HL-60 (cell line): ENCODE measurements around the gene SRGAP2C.
"Not testable (repeated sequence)": the region's sequence is repeated elsewhere in the genome, so short reads cannot be mapped to it uniquely, and the experiment has no call there.

ENCODE experiments used
- DNase-seq, 2 experiments: peaks; one replicate each; pipeline ENCODE4 v3.0.0-alpha.2; 2010 to 2020; ENCODE audit warnings: low read depth in 1 of 2, low spot score in 1 of 2
- H3K27ac ChIP-seq: fragments of 250-450 bp; sonication (Bioruptor Pico); replicated peaks from 2 replicates; pipeline ENCODE4 v1.5.1; 2020; ENCODE audit warnings: mild to moderate bottlenecking, moderate library complexity
- H3K27me3 ChIP-seq: fragments of 250-450 bp; sonication (Bioruptor Pico); 2 replicates; pipeline ENCODE4 v1.5.1; 2021; ENCODE audit warnings: mild to moderate bottlenecking, moderate library complexity; ENCODE audit not compliant: insufficient read depth, poor library complexity, severe bottlenecking
- H3K4me3 ChIP-seq: replicated peaks from 2 replicates; pipeline ENCODE4 v1.5.1; 2011; ENCODE audit warnings: mild to moderate bottlenecking, control low read depth, low read length; ENCODE audit not compliant: insufficient read depth

The SRGAP2C gene

DNA sequence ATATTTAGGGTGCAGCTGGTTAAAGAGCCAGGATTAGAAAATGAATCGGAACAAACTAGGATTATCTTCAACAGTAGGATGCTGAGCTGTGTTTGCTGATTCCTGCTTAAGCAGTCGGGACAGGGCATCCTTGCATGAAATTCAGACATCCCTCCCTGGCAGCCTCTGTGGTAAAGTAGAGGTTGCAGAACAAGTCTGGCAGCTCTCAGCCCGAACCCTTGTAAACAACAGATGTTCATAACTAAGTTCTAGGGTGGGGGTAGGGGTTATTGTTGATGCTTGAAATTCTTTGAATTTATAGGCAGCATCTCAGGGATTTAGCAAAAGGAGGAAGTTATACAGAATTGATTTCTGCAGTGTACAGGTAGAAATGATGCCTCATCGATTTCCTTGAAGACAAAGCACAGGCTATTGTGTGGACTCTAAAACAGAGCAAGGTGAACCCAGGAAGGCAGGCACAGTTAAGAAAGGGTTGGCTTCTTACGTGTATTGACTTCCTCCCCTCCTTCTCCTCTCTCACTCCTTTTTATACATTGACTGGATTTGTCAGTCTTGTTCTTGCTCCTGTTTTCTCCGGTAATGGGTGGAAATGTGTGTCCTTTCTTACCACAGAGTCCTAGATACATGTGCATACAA, 114.9 kb downstream of the SRGAP2C start:
- not testable (repeated sequence) for H3K4me3 ChIP-seq, DNase-seq, H3K27me3 ChIP-seq, H3K27ac ChIP-seq

GRCh38 chr1:121301876-121302275, 117.1 kb downstream of the SRGAP2C start:
- DNase-seq, H3K27me3 ChIP-seq, H3K4me3 ChIP-seq, H3K27ac ChIP-seq: not testable (repeated sequence)

- not testable (repeated sequence) for H3K27me3 ChIP-seq, H3K4me3 ChIP-seq, H3K27ac ChIP-seq, DNase-seq
Observed at GRCh38 chr1:121307759-121308158, 123.0 kb downstream of the SRGAP2C start.

DNA sequence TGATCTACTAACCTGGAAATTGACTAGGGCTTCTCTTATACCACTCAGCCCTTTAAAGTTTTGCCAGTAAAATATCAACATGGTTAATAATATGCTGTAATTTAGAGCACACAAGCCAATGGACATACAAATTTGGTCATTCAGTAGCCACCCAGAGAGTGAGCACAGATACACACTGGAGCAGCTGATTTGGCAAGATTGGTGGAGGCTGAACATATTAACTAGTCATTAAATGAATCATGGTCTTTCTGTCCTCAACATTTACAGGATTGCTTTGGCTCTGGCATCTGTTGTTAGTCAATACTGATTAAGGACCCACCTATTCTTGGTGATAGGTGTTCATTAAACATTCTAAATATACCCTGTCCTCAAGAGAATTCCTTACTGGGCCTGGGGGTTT, 130.7 kb downstream of the SRGAP2C start:
- DNase-seq = not testable (repeated sequence)

DNA sequence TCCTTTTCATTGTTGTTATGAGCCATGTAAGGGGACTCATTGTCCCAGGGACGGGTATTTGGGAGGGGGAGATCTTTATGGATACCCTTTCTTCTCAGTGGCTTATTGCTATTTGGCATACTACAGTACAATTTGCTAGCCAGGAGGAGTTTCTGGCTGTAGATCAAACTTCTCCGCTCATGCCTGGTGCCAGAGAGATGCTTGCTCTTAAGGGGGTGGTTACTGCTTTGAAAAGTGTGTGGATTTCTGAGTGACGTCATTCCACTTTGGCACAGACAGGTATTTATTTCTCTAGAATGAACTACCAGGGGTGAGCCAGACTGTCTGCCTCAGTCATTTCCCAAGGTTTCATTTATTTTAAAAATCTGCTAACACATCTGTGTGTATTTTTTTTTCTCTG, 131.3 kb downstream of the SRGAP2C start:
- H3K27me3 ChIP-seq, H3K27ac ChIP-seq, DNase-seq, H3K4me3 ChIP-seq: not testable (repeated sequence)

More for the DNA sequence above, 130.7 kb downstream of the SRGAP2C start:
- not testable (repeated sequence) for H3K27ac ChIP-seq, H3K4me3 ChIP-seq, H3K27me3 ChIP-seq

GRCh38 chr1:121317491-121318468, 133.0 kb downstream of the SRGAP2C start:
- not testable (repeated sequence) for DNase-seq, H3K27ac ChIP-seq, H3K27me3 ChIP-seq, H3K4me3 ChIP-seq

DNA sequence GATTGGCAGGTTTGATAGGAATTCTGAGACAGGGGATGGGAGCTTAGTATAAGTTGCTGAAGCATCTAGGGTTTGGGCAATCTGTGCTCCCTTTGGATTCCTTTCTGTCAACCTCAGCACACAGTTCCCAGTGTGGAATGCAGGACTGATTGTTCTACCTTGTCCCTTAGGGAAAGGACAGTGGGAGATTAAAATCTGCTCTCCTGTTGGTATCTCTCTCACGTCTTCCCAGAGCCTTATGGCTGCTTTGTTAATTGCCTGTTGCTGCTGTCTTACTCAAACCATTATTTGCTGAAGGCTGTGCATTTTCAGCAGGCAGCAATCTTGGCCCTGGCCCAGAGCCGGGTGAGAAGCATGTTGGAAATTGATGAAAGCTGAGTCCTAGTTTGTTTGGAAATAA, 133.9 kb downstream of the SRGAP2C start:
- not testable (repeated sequence) for H3K27ac ChIP-seq, DNase-seq, H3K27me3 ChIP-seq, H3K4me3 ChIP-seq

DNA sequence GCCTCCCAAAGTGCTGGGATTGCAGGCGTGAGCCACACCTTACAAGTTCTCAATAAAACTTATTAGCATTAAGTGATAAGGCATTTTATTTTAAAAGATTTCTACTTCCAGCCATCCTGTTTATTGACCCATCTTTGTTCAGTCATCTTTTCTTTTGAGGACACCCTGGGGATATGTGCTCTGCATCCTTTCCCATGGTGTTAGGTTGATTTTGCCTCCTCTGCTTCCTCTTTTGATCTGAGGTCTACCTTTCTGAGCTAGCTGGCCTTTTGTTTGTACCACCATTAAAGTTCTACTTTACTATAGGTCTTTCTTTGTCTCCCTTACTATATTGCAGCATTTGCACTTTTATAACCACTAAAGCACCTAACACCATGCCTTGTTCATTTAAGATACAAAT, 136.9 kb downstream of the SRGAP2C start:
- H3K27me3 ChIP-seq, H3K27ac ChIP-seq, H3K4me3 ChIP-seq, DNase-seq: not testable (repeated sequence)

GRCh38 chr1:121324726-121325125, 140.0 kb downstream of the SRGAP2C start:
- H3K4me3 ChIP-seq, H3K27ac ChIP-seq, DNase-seq, H3K27me3 ChIP-seq: not testable (repeated sequence)

- not testable (repeated sequence) for H3K4me3 ChIP-seq, H3K27me3 ChIP-seq, H3K27ac ChIP-seq, DNase-seq
Observed at GRCh38 chr1:121332141-121332540, 147.4 kb downstream of the SRGAP2C start.

DNA sequence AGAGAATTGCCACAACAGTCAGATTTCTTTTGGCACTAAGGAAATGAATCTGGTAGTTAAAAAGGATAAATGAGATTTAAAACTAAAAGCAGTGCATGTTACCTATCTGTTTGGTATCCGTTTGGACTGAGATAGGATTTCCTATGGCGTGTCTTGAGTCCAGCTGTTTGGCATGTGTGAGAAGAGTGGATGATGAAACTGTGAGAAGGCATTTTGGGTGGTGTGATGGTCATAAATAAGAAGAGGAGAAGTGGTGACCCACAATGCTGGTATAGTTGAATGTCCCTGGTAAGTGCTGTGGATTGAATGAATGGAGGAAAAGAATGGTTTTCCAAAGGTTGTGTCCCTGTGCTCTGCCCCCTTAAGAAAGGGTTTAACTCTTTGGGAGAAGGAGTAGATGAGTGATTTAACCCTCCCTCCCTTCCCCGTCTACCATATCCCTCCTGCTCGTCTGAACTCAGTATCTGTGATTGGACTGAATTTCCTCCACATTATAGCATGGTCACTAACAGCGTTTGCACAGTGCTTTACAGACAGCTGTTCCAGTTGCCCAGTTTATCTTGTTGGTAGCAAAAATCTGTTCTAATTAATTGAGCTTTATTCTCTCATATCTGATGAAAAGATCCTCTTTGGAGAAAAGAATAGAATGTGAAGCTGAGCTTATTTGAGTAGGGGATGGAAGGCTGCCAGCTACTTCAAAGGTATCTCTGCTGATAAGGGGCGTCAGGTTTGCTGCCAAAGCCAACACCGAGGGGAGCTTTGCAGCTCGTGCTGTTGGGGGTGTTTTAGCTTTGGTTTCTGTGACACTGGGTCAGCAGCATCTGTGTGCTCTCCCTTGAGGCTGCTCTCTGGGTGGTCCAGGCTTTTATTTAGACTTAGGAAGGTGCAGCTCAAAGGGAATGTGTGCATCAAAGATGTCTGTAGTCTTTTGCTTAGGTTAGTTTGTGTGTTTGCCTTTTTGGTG, 148.1 kb downstream of the SRGAP2C start:
- not testable (repeated sequence) for H3K4me3 ChIP-seq, H3K27ac ChIP-seq, DNase-seq, H3K27me3 ChIP-seq

DNA sequence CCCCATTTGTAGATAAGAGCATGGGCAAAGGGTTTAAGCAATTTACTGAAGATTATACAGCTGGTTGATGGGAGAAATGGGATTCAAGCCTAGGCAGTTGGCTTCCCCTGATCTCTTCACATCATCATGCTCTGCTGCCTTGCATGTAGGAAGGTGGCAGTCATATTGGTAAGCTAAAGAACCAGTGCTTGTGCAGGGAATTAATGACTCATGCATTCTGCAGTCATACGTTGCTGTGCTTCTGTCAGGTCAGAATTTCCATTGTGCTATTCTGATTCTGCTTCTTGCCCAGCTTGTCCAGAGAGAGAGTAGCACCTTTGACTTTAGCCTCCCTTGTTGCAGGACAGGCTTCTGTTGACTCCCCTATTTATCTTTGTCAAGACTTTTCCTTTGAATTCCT, 153.2 kb downstream of the SRGAP2C start:
- H3K27me3 ChIP-seq, H3K4me3 ChIP-seq, DNase-seq, H3K27ac ChIP-seq: not testable (repeated sequence)

- H3K27me3 ChIP-seq, DNase-seq, H3K27ac ChIP-seq, H3K4me3 ChIP-seq: not testable (repeated sequence)
Observed at GRCh38 chr1:121339611-121340010, 154.8 kb downstream of the SRGAP2C start.

GRCh38 chr1:121343311-121343906, 158.6 kb downstream of the SRGAP2C start:
- H3K4me3 ChIP-seq, H3K27ac ChIP-seq, DNase-seq, H3K27me3 ChIP-seq: not testable (repeated sequence)
